ENCODE results near the gene TTYH3.

DNA sequence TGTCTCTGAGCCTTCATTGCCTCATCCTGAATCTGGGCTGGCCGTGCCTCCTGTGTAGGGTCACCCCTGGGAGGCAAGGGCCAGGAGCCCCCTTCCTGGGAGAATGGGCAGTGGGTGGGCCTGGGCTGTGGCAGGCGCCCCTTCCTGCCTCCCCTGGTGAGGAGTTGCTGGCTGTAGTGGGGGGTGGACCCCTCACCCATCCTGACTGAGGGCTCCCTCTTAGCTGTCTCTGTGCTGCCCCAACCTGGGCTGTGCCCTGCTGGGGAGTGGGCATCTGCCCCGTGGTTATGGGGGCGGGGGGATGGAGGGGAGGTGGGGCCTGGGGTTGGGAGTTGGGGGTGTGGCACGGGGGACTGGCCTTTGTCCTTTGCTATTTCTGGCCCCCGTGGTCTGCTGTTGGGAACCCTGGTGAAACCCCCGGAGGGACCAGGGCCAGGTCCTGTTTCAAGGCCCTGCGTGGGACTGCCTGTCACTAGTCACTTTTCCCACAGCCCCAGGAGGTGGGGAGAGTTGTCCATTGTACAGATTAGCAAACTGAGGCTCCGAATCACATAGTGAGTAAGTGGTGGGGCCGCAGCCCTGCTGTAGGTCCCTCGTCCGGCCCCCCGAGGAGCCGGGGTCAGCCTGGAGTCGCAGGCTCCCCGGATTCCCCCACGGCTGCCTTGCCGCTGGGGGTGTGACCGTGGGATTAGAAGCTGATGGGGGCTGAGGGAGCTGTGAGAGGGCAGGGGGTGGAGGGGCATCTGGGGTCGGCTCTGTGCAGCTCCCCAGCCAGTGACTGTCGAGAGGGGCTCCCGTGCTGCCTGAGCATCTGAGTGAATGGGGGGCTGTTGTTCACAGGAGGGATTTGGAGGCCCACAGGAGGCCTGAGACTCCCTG lies 2.7 kb downstream of the TTYH3 start:
- TF ChIP-seq, protein P1, sequence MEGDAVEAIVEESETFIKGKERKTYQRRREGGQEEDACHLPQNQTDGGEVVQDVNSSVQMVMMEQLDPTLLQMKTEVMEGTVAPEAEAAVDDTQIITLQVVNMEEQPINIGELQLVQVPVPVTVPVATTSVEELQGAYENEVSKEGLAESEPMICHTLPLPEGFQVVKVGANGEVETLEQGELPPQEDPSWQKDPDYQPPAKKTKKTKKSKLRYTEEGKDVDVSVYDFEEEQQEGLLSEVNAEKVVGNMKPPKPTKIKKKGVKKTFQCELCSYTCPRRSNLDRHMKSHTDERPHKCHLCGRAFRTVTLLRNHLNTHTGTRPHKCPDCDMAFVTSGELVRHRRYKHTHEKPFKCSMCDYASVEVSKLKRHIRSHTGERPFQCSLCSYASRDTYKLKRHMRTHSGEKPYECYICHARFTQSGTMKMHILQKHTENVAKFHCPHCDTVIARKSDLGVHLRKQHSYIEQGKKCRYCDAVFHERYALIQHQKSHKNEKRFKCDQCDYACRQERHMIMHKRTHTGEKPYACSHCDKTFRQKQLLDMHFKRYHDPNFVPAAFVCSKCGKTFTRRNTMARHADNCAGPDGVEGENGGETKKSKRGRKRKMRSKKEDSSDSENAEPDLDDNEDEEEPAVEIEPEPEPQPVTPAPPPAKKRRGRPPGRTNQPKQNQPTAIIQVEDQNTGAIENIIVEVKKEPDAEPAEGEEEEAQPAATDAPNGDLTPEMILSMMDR (IDR thresholded peaks at IDR 0.05) = no peak
- no peak for TF ChIP-seq POLR2A (IDR thresholded peaks at IDR 0.05)
